ENCODE measurements around the gene KATNAL2. TPM values are rescaled to one million over a fixed set of nuclear protein-coding genes. Genes with fewer than 3 reads are reported as not detected.
A peak's percentile ranks its signal among the peaks of the same experiment; 100 is the strongest.

The KATNAL2 gene
- total and polyA plus RNA-seq, 7 experiments from 2014 or later, result 1.1 to 2.8 (median 1.7) TPM; not detected in 2

- H3K4me1 ChIP-seq (ENCODE audit: control insufficient read depth in 2 of 2, insufficient read depth in 2 of 2, low read length in 2 of 2), result no peaks in the 10 kb centered on the region
- H3K9me3 ChIP-seq (ENCODE audit: control insufficient read depth in 2 of 3, low read length in 3 of 3), result no peaks in the 10 kb centered on the region
- H3K36me3 ChIP-seq (ENCODE audit: control insufficient read depth in 2 of 3, insufficient read depth in 3 of 3, low read length in 3 of 3), result no peaks in the 10 kb centered on the region
- no peak overlapping the region for H3K27ac ChIP-seq (ENCODE audit: low read depth, low read length)
- H3K4me3 ChIP-seq (ENCODE audit: low read length), result no peak overlapping the region
- POLR2A ChIA-PET, result interaction anchor here (1.3 kb wide), 1 partner anchor 14 kb away, joined by 3 read pairs; the partner anchor contains the start of genes KATNAL2 and PIAS2
- Mint-ChIP-seq H3K4me3 (no peak overlapping the region), H3K9me3 (peaks cover 0 to 12% (median 1%) of the 10 kb centered on the region in 11 donors), H3K27ac (no peak overlapping the region), H3K36me3 (peaks cover 11 to 61% (median 51%) of the 10 kb centered on the region in 5 donors), H3K4me1 (peaks cover 4 to 52% (median 38%) of the 10 kb centered on the region in 7 donors), H3K27me3 (no peaks in the 10 kb centered on the region)
- intact Hi-C loops (cut with micrococcal nuclease), result no loop called here
- CTCF ChIA-PET, result no interaction called here
- H3K27me3 ChIP-seq (ENCODE audit: control insufficient read depth in 2 of 2, insufficient read depth in 2 of 2, low read length in 2 of 2), result no peaks in the 10 kb centered on the region
- ATAC-seq (no peak), DNase-seq (no peak)
These were observed 14.0 kb upstream of the KATNAL2 start for GRCh38 chr18:46903406-46903805.

GRCh38 chr18:46909497-46909896 is 7.9 kb upstream of the KATNAL2 start:
- POLR2A ChIA-PET, result no interaction called here
- no peaks in the 10 kb centered on the region for H3K27me3 Mint-ChIP-seq
- peak overlapping the region in 1 of 10 donors; percentile 37 for H3K4me3 Mint-ChIP-seq
- ATAC-seq (no peak), DNase-seq (no peak)
- no peaks in the 10 kb centered on the region for H3K36me3 ChIP-seq (ENCODE audit: control insufficient read depth in 2 of 3, insufficient read depth in 3 of 3, low read length in 3 of 3)
- no peaks in the 10 kb centered on the region for H3K4me1 ChIP-seq (ENCODE audit: control insufficient read depth in 2 of 2, insufficient read depth in 2 of 2, low read length in 2 of 2)
- intact Hi-C loops (cut with micrococcal nuclease), result no loop called here
- H3K36me3 Mint-ChIP-seq, result peaks cover 6 to 40% (median 31%) of the 10 kb centered on the region in 5 donors
- H3K9me3 ChIP-seq (ENCODE audit: control insufficient read depth in 2 of 3, low read length in 3 of 3), result no peaks in the 10 kb centered on the region
- no peaks in the 10 kb centered on the region for H3K27me3 ChIP-seq (ENCODE audit: control insufficient read depth in 2 of 2, insufficient read depth in 2 of 2, low read length in 2 of 2)
- H3K27ac ChIP-seq (ENCODE audit: low read depth, low read length), result no peak overlapping the region
- no peak overlapping the region for H3K4me3 ChIP-seq (ENCODE audit: low read length)
- CTCF ChIA-PET, result no interaction called here
- peaks cover 14 to 65% (median 48%) of the 10 kb centered on the region in 7 donors for H3K4me1 Mint-ChIP-seq
- H3K27ac Mint-ChIP-seq, result no peak overlapping the region
- peaks cover 0 to 12% (median 1%) of the 10 kb centered on the region in 11 donors for H3K9me3 Mint-ChIP-seq

GRCh38 chr18:46910856-46911255 is 6.5 kb upstream of the KATNAL2 start:
- H3K4me1 Mint-ChIP-seq, result peaks cover 27 to 71% (median 56%) of the 10 kb centered on the region in 7 donors
- Histone ChIP-seq H3K4me1 (ENCODE audit: control insufficient read depth in 2 of 2, insufficient read depth in 2 of 2, low read length in 2 of 2) (peaks cover 4 to 12% of the 10 kb centered on the region in 2 donors), H3K27ac (ENCODE audit: low read depth, low read length) (no peak overlapping the region), H3K27me3 (ENCODE audit: control insufficient read depth in 2 of 2, insufficient read depth in 2 of 2, low read length in 2 of 2) (no peaks in the 10 kb centered on the region), H3K36me3 (ENCODE audit: control insufficient read depth in 2 of 3, insufficient read depth in 3 of 3, low read length in 3 of 3) (no peaks in the 10 kb centered on the region), H3K9me3 (ENCODE audit: control insufficient read depth in 2 of 3, low read length in 3 of 3) (no peaks in the 10 kb centered on the region), H3K4me3 (ENCODE audit: low read length) (no peak overlapping the region)
- no peak overlapping the region for H3K4me3 Mint-ChIP-seq
- POLR2A ChIA-PET, result no interaction called here
- ATAC-seq (no peak), DNase-seq (no peak)
- H3K9me3 Mint-ChIP-seq, result peaks cover 0 to 6% (median 1%) of the 10 kb centered on the region in 11 donors
- peaks cover 6 to 32% (median 24%) of the 10 kb centered on the region in 5 donors for H3K36me3 Mint-ChIP-seq
- CTCF ChIA-PET, result no interaction called here
- intact Hi-C loops (cut with micrococcal nuclease), result loop anchor here (10.0 kb wide), 3 partner anchors 156 to 264 kb away; partner anchors contain the start of genes IER3IP1 (in 1 of the 2) and ST8SIA5 (in 1 of the 2)
- H3K27me3 Mint-ChIP-seq, result peaks cover 0 to 2% (median 0%) of the 10 kb centered on the region in 5 donors
- H3K27ac Mint-ChIP-seq, result no peak overlapping the region

- Mint-ChIP-seq H3K9me3 (no peaks in the 10 kb centered on the region), H3K36me3 (peaks cover 0 to 2% (median 0%) of the 10 kb centered on the region in 5 donors), H3K4me1 (peaks cover 40 to 62% (median 52%) of the 10 kb centered on the region in 7 donors), H3K27ac (peak overlapping the region; percentile 82 to 94 (median 87)), H3K27me3 (peaks cover 0 to 7% (median 0%) of the 10 kb centered on the region in 5 donors), H3K4me3 (peak overlapping the region; percentile 90 to 97 (median 93))
- H3K4me1 ChIP-seq (ENCODE audit: control insufficient read depth in 2 of 2, insufficient read depth in 2 of 2, low read length in 2 of 2), result peaks cover 12 to 26% of the 10 kb centered on the region in 2 donors
- intact Hi-C loops (cut with micrococcal nuclease), result loop anchor here (2.0 to 10.0 kb wide), 7 partner anchors 31 to 1015 kb away; partner anchors contain the start of genes IER3IP1 (in 1 of the 2), SMAD2 (in 1 of the 2) and ST8SIA5 (in 1 of the 2)
- H3K27ac ChIP-seq (ENCODE audit: low read depth, low read length), result peak overlapping the region; percentile 75
- no peaks in the 10 kb centered on the region for H3K27me3 ChIP-seq (ENCODE audit: control insufficient read depth in 2 of 2, insufficient read depth in 2 of 2, low read length in 2 of 2)
- peak overlapping the region; percentile 59 for H3K4me3 ChIP-seq (ENCODE audit: low read length)
- POLR2A ChIA-PET, result interaction anchor here (0.6 kb wide), 1 partner anchor 602 kb away, joined by 5 read pairs; no protein-coding TSS in a partner anchor
- ATAC-seq, result no peak
- DNase-seq, result no peak
- no peaks in the 10 kb centered on the region for H3K36me3 ChIP-seq (ENCODE audit: control insufficient read depth in 2 of 3, insufficient read depth in 3 of 3, low read length in 3 of 3)
- H3K9me3 ChIP-seq (ENCODE audit: control insufficient read depth in 2 of 3, low read length in 3 of 3), result no peaks in the 10 kb centered on the region
- CTCF ChIA-PET, result interaction anchor here (0.7 kb wide), 1 partner anchor 32 kb away, joined by 4 read pairs; no protein-coding TSS in a partner anchor
These were observed 1.4 kb upstream of the KATNAL2 start for GRCh38 chr18:46915800-46916550.

GRCh38 chr18:46916551-46917107 is 773 bp upstream of the KATNAL2 start:
- CTCF ChIA-PET, result interaction anchor here (0.6 kb wide), 1 partner anchor 743 kb away, joined by 3 read pairs; a partner anchor contains a TSS
- intact Hi-C loops (cut with micrococcal nuclease), result loop anchor here (1.0 to 10.0 kb wide), 12 partner anchors 30 to 1014 kb away; partner anchors contain the start of genes IER3IP1 (in 2 of the 2), HAUS1 (in 1 of the 2), HDHD2 (in 1 of the 2) and SMAD2 (in 1 of the 2)
- peak overlapping the region; percentile 75 for H3K27ac ChIP-seq (ENCODE audit: low read depth, low read length)

More at GRCh38 chr18:46916551-46917107, 773 bp upstream of the KATNAL2 start:
- Histone ChIP-seq H3K36me3 (ENCODE audit: control insufficient read depth in 2 of 3, insufficient read depth in 3 of 3, low read length in 3 of 3) (no peaks in the 10 kb centered on the region), H3K9me3 (ENCODE audit: control insufficient read depth in 2 of 3, low read length in 3 of 3) (no peaks in the 10 kb centered on the region), H3K27me3 (ENCODE audit: control insufficient read depth in 2 of 2, insufficient read depth in 2 of 2, low read length in 2 of 2) (no peaks in the 10 kb centered on the region), H3K4me3 (ENCODE audit: low read length) (peak overlapping the region; percentile 59), H3K4me1 (ENCODE audit: control insufficient read depth in 2 of 2, insufficient read depth in 2 of 2, low read length in 2 of 2) (peaks cover 12 to 26% of the 10 kb centered on the region in 2 donors)
- Mint-ChIP-seq H3K27ac (peak overlapping the region; percentile 82 to 94 (median 87)), H3K36me3 (peaks cover 0 to 2% (median 0%) of the 10 kb centered on the region in 5 donors), H3K4me1 (peaks cover 40 to 62% (median 52%) of the 10 kb centered on the region in 7 donors), H3K4me3 (peak overlapping the region; percentile 90 to 97 (median 93)), H3K27me3 (peaks cover 0 to 7% (median 0%) of the 10 kb centered on the region in 5 donors), H3K9me3 (no peaks in the 10 kb centered on the region)
- POLR2A ChIA-PET, result interaction anchor here (1.0 to 1.3 kb wide), 3 partner anchors 13 to 234 kb away, joined by 3 to 4 read pairs (median 3); partner anchors contain the start of gene HDHD2
- peak in 6 of 9 donors; percentile 28 to 55 (median 52) for DNase-seq
- ATAC-seq, result peak; percentile 54
